ENCODE results near the gene SNAI3.

DNA sequence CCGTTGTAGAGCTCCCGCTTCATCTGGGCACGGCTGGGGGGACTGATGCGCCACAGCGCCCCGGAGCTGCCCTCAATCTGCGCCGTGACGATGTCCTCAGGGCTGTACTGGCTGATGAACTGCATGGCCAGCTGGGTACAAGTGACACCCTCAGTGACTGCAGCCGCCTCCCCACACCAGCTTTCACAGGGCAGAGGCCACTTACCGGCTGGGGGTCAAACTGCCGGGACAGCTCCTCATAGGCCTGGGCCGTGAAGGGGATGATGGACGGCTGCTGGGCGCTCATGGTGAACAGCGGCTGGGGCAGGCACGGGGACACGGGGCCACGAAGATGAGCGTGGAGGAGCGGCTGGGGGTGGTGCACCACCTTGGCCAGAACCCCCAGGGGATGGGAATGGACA, 30.3 kb upstream of the SNAI3 start:
- no peak for TF ChIP-seq ELF1 (tag; IDR thresholded peaks at IDR 0.05)
- no peak for TF ChIP-seq POLR2AphosphoS5 (IDR thresholded peaks at IDR 0.05; ENCODE audit: control insufficient read depth, insufficient read depth, low read depth, low read length)
- TF ChIP-seq MTF1 (CRISPR knock-in tag; IDR thresholded peaks at IDR 0.05; ENCODE audit: borderline replicate concordance) = no peak
- no peak for TF ChIP-seq ZNF12 (CRISPR knock-in tag; IDR thresholded peaks at IDR 0.05)
- TF ChIP-seq, protein P1, sequence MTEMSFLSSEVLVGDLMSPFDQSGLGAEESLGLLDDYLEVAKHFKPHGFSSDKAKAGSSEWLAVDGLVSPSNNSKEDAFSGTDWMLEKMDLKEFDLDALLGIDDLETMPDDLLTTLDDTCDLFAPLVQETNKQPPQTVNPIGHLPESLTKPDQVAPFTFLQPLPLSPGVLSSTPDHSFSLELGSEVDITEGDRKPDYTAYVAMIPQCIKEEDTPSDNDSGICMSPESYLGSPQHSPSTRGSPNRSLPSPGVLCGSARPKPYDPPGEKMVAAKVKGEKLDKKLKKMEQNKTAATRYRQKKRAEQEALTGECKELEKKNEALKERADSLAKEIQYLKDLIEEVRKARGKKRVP (CRISPR knock-in tag; IDR thresholded peaks at IDR 0.05) = no peak
- no peak for TF ChIP-seq MIER1 (IDR thresholded peaks at IDR 0.05; ENCODE audit: low read depth)
- TF ChIP-seq DPF2 (IDR thresholded peaks at IDR 0.05) = no peak

Data from K562 (cell line).